HEK293 (cell line): ENCODE measurements around the gene ZFAND3.

Experiments used
- ATF2 ChIP-seq: fragments of 450-650 bp; formaldehyde crosslinking; IDR thresholded peaks from 2 replicates; pipeline ENCODE4 v1.5.1; 2016; ENCODE audit warnings: missing biosample characterization, missing genetic modification characterization, low read depth
- CTCF ChIP-seq: fragments of 450-650 bp; formaldehyde crosslinking; IDR thresholded peaks from 2 replicates; pipeline ENCODE4 v1.5.1; 2016; ENCODE audit warnings: missing biosample characterization, missing genetic modification characterization
- ELK4 ChIP-seq: IDR thresholded peaks from 2 replicates; pipeline ENCODE4 v1.6.1; 2011; ENCODE audit warnings: mild to moderate bottlenecking, low read depth, low read length, borderline replicate concordance
- GLI4 ChIP-seq: fragments of 450-650 bp; formaldehyde crosslinking; IDR thresholded peaks from 2 replicates; pipeline ENCODE4 v1.5.1; 2016; ENCODE audit warnings: missing biosample characterization, missing genetic modification characterization
- YY1 ChIP-seq: fragments of 450-650 bp; formaldehyde crosslinking; IDR thresholded peaks from 2 replicates; pipeline ENCODE4 v1.5.1; 2018; ENCODE audit warnings: missing biosample characterization, missing genetic modification characterization
- ZNF112 ChIP-seq: fragments of 450-650 bp; formaldehyde crosslinking; IDR thresholded peaks from 2 replicates; pipeline ENCODE4 v1.5.0; 2017; ENCODE audit warnings: missing biosample characterization, missing genetic modification characterization
- ZNF292 ChIP-seq: fragments of 450-650 bp; formaldehyde crosslinking; IDR thresholded peaks from 2 replicates; pipeline ENCODE4 v1.5.1; 2016; ENCODE audit warnings: low read depth, missing biosample characterization, missing genetic modification characterization, borderline replicate concordance
- ZNF600 ChIP-seq: fragments of 450-650 bp; formaldehyde crosslinking; IDR thresholded peaks from 2 replicates; pipeline ENCODE4 v1.5.1; 2016; ENCODE audit warnings: missing biosample characterization, missing genetic modification characterization

- TF ChIP-seq CTCF (tag by site-specific recombination), result no peak
- TF ChIP-seq ZNF600 (tag by site-specific recombination), result no peak
- no peak for TF ChIP-seq ELK4
- TF ChIP-seq ZNF112, result no peak
- no peak for TF ChIP-seq ATF2 (tag by site-specific recombination)
- no peak for TF ChIP-seq GLI4
- no peak for TF ChIP-seq ZNF292
- TF ChIP-seq YY1 (tag by site-specific recombination), result no peak
Measured at GRCh38 chr6:37826188-37826587, 6.7 kb downstream of the ZFAND3 start.
